Astrocyte (in vitro differentiated cells and primary cell): ENCODE data around the gene DCHS1. TPM values are rescaled to one million over a fixed set of nuclear protein-coding genes. Genes with fewer than 3 reads are reported as not detected.
A peak's percentile ranks its signal among the peaks of the same experiment; 100 is the strongest.

Experiments
- DNase-seq: peaks from one replicate; pipeline ENCODE4 v3.0.0-alpha.2; 2010; ENCODE audit warnings: low read depth
- FAIRE-seq: peaks from 2 replicates; lab custom pipeline; 2011; peaks lifted over from hg19 to GRCh38; lab: Jason Lieb, UNC
- H2AFZ ChIP-seq: 2 replicates; pipeline ENCODE4 v1.6.0; 2012; ENCODE audit warnings: low read depth, low read length, inconsistent platforms
- H3K27ac ChIP-seq: 2 replicates; pipeline ENCODE4 v1.5.1; 2011; ENCODE audit warnings: low read depth, low read length, inconsistent platforms
- H3K27me3 ChIP-seq: 2 replicates; pipeline ENCODE4 v1.6.0; 2011; ENCODE audit warnings: low read length, inconsistent platforms; ENCODE audit not compliant: insufficient read depth
- H3K36me3 ChIP-seq: 2 replicates; pipeline ENCODE4 v1.5.1; 2011; ENCODE audit warnings: low read length, inconsistent platforms; ENCODE audit not compliant: insufficient read depth
- H3K4me1 ChIP-seq: 2 replicates; pipeline ENCODE4 v1.5.1; 2011; ENCODE audit warnings: low read length, inconsistent platforms; ENCODE audit not compliant: insufficient read depth
- H3K4me2 ChIP-seq: 2 replicates; pipeline ENCODE4 v1.6.0; 2012; ENCODE audit warnings: low read length, inconsistent platforms
- H3K4me3 ChIP-seq: 2 replicates; pipeline ENCODE4 v1.5.1; 2011; ENCODE audit warnings: low read depth, mild to moderate bottlenecking, low read length, inconsistent platforms; ENCODE audit not compliant: insufficient read depth
- H3K79me2 ChIP-seq: 2 replicates; pipeline ENCODE4 v1.6.0; 2012; ENCODE audit warnings: mild to moderate bottlenecking, low read length, inconsistent platforms; ENCODE audit not compliant: insufficient read depth
- H3K9ac ChIP-seq: 2 replicates; pipeline ENCODE4 v1.6.0; 2012; ENCODE audit warnings: mild to moderate bottlenecking, low read length, inconsistent platforms
- H3K9me3 ChIP-seq: 2 replicates; pipeline ENCODE4 v1.5.1; 2012; ENCODE audit warnings: low read depth, mild to moderate bottlenecking, low read length, inconsistent platforms; ENCODE audit not compliant: insufficient read depth
- H4K20me1 ChIP-seq: 2 replicates; pipeline ENCODE4 v1.6.0; 2012; ENCODE audit warnings: low read length, inconsistent platforms; ENCODE audit not compliant: insufficient read depth
- H3K27ac Mint-ChIP-seq: one replicate; pipeline ENCODE4 v1.8.0; 2021; ENCODE audit warnings: mild to moderate bottlenecking, mixed read lengths; ENCODE audit not compliant: unreplicated experiment
- H3K27me3 Mint-ChIP-seq: one replicate; pipeline ENCODE4 v1.8.0; 2021; ENCODE audit warnings: low read depth, mixed read lengths; ENCODE audit not compliant: unreplicated experiment
- H3K36me3 Mint-ChIP-seq: one replicate; pipeline ENCODE4 v1.8.0; 2021; ENCODE audit warnings: low read depth, mixed read lengths; ENCODE audit not compliant: unreplicated experiment
- H3K4me1 Mint-ChIP-seq: one replicate; pipeline ENCODE4 v1.8.0; 2021; ENCODE audit warnings: low read depth, mixed read lengths; ENCODE audit not compliant: unreplicated experiment
- H3K4me3 Mint-ChIP-seq: one replicate; pipeline ENCODE4 v1.8.0; 2021; ENCODE audit warnings: mild to moderate bottlenecking, moderate library complexity, mixed read lengths; ENCODE audit not compliant: unreplicated experiment
- H3K9me3 Mint-ChIP-seq: one replicate; pipeline ENCODE4 v1.8.0; 2021; ENCODE audit warnings: mild to moderate bottlenecking, mixed read lengths; ENCODE audit not compliant: unreplicated experiment
- CTCF ChIP-seq: IDR thresholded peaks from 2 replicates; pipeline ENCODE4 v1.5.1; 2011; ENCODE audit warnings: low read depth, mild to moderate bottlenecking, inconsistent platforms, low read length, moderate library complexity; ENCODE audit not compliant: insufficient read depth
- EZH2 ChIP-seq: IDR thresholded peaks from 2 replicates; pipeline ENCODE4 v1.6.1; 2012; ENCODE audit warnings: mild to moderate bottlenecking, low read length, inconsistent platforms; ENCODE audit not compliant: insufficient read depth
- total RNA-seq: library from RNA; stranded (reverse); gene quantifications from 2 replicates; pipeline ENCODE4 v1.2.1, GENCODE V29; 2021

The DCHS1 gene
- total RNA-seq, 1 donor from 2014 or later: 8.4 TPM

- H3K9me3 ChIP-seq: no peaks in the 10 kb centered on the region
- H4K20me1 ChIP-seq: peaks cover 54% of the 10 kb centered on the region
- no peak overlapping the region for H2AFZ ChIP-seq
- peak overlapping the region; percentile 96 for H3K9ac ChIP-seq
- no peak for TF ChIP-seq CTCF
- TF ChIP-seq EZH2: no peak
- peaks cover 32% of the 10 kb centered on the region for H3K4me1 ChIP-seq
- peaks cover 96% of the 10 kb centered on the region for H3K79me2 ChIP-seq
- H3K27me3 ChIP-seq: no peaks in the 10 kb centered on the region
- Mint-ChIP-seq H3K9me3 (no peaks in the 10 kb centered on the region), H3K4me3 (no peak overlapping the region), H3K36me3 (peaks cover 16% of the 10 kb centered on the region), H3K27ac (peak overlapping the region; percentile 3), H3K4me1 (peaks cover 18% of the 10 kb centered on the region), H3K27me3 (no peaks in the 10 kb centered on the region)
- H3K4me3 ChIP-seq: peak overlapping the region; percentile 95
- H3K4me2 ChIP-seq: peak overlapping the region; percentile 97
- peaks cover 31% of the 10 kb centered on the region for H3K36me3 ChIP-seq
- FAIRE-seq (no peak), DNase-seq (no peak)
- peak overlapping the region; percentile 85 for H3K27ac ChIP-seq
Measured at GRCh38 chr11:6602096-6602940, 53.3 kb downstream of the DCHS1 start.

GRCh38 chr11:6601041-6601461, 54.6 kb downstream of the DCHS1 start:
- Mint-ChIP-seq H3K9me3 (no peaks in the 10 kb centered on the region), H3K27ac (no peak overlapping the region), H3K4me3 (no peak overlapping the region), H3K27me3 (no peaks in the 10 kb centered on the region), H3K4me1 (peaks cover 9% of the 10 kb centered on the region), H3K36me3 (peaks cover 17% of the 10 kb centered on the region)
- DNase-seq: no peak
- H3K27ac ChIP-seq: no peak overlapping the region
- H2AFZ ChIP-seq: no peak overlapping the region
- no peak for TF ChIP-seq CTCF
- TF ChIP-seq EZH2: no peak
- no peak overlapping the region for H3K9ac ChIP-seq
- peaks cover 42% of the 10 kb centered on the region for H3K36me3 ChIP-seq
- H3K4me1 ChIP-seq: peaks cover 21% of the 10 kb centered on the region
- no peak overlapping the region for H3K4me2 ChIP-seq
- H3K27me3 ChIP-seq: no peaks in the 10 kb centered on the region
- no peaks in the 10 kb centered on the region for H3K9me3 ChIP-seq
- FAIRE-seq: no peak
- H4K20me1 ChIP-seq: peaks cover 60% of the 10 kb centered on the region
- H3K79me2 ChIP-seq: peaks cover 92% of the 10 kb centered on the region
- no peak overlapping the region for H3K4me3 ChIP-seq

GRCh38 chr11:6599881-6600390, 55.7 kb downstream of the DCHS1 start:
- no peak overlapping the region for H3K4me3 Mint-ChIP-seq
- no peaks in the 10 kb centered on the region for H3K27me3 Mint-ChIP-seq

More at GRCh38 chr11:6599881-6600390, 55.7 kb downstream of the DCHS1 start:
- TF ChIP-seq EZH2 (no peak), CTCF (no peak)
- H4K20me1 ChIP-seq: peaks cover 62% of the 10 kb centered on the region
- H3K9me3 ChIP-seq: no peaks in the 10 kb centered on the region
- no peak for FAIRE-seq
- H3K9ac ChIP-seq: no peak overlapping the region
- H3K36me3 Mint-ChIP-seq: peaks cover 17% of the 10 kb centered on the region
- peaks cover 8% of the 10 kb centered on the region for H3K4me1 Mint-ChIP-seq
- H3K27me3 ChIP-seq: no peaks in the 10 kb centered on the region
- no peak overlapping the region for H3K27ac Mint-ChIP-seq
- no peak overlapping the region for H3K27ac ChIP-seq
- H3K9me3 Mint-ChIP-seq: no peaks in the 10 kb centered on the region
- H3K79me2 ChIP-seq: peaks cover 80% of the 10 kb centered on the region
- no peak overlapping the region for H2AFZ ChIP-seq
- no peak overlapping the region for H3K4me3 ChIP-seq
- H3K4me2 ChIP-seq: no peak overlapping the region
- peaks cover 44% of the 10 kb centered on the region for H3K36me3 ChIP-seq
- DNase-seq: no peak
- peaks cover 12% of the 10 kb centered on the region for H3K4me1 ChIP-seq
